ENCODE measurements around the gene FAM53B.

DNA sequence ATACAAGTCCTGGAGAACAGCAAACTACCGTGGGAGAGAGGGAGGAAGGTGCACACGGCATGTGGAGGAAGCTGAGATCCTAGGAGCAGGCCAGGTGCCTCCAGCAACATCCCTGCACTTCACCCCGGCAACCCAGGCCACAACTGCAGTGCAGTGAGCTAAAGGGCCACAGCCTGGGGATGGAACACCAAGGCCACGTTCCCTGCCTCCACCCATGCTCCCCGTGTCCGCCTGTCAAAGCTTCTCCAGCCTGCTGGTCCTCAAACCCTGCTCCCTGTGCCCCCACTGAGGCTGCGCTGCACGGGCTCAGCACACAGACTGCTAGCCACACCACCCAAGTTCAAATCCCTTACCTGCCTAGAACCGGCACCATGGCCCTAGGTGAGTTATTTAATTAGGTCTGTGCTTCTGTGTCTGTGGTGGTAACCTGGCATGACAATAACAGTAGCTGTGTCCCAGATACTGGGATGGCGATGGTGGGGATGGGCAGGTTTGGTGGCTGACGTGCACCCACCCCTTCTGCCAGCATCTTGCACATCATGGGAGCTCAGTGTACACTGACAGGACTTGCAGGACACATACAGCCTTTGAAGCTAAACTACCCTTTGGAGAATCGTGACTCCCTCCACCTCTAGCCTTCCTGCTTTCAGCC, 85.5 kb downstream of the FAM53B start:
- TF ChIP-seq, protein P1, sequence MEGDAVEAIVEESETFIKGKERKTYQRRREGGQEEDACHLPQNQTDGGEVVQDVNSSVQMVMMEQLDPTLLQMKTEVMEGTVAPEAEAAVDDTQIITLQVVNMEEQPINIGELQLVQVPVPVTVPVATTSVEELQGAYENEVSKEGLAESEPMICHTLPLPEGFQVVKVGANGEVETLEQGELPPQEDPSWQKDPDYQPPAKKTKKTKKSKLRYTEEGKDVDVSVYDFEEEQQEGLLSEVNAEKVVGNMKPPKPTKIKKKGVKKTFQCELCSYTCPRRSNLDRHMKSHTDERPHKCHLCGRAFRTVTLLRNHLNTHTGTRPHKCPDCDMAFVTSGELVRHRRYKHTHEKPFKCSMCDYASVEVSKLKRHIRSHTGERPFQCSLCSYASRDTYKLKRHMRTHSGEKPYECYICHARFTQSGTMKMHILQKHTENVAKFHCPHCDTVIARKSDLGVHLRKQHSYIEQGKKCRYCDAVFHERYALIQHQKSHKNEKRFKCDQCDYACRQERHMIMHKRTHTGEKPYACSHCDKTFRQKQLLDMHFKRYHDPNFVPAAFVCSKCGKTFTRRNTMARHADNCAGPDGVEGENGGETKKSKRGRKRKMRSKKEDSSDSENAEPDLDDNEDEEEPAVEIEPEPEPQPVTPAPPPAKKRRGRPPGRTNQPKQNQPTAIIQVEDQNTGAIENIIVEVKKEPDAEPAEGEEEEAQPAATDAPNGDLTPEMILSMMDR (IDR thresholded peaks at IDR 0.05): no peak
- no peak for TF ChIP-seq POLR2AphosphoS5 (IDR thresholded peaks at IDR 0.05)
